Mononuclear cell (primary cell): Measurements from ENCODE around the gene TMEM213. TPM values are rescaled to one million over a fixed set of nuclear protein-coding genes. Genes with fewer than 3 reads are reported as not detected.

Experiments used
- H3K27me3 ChIP-seq: 2 replicates; pipeline ENCODE4 v1.6.0; 2011; ENCODE audit warnings: low read length, control low read depth; ENCODE audit not compliant: insufficient read depth
- H3K4me1 ChIP-seq: 2 replicates; pipeline ENCODE4 v1.5.1; 2011; ENCODE audit warnings: mild to moderate bottlenecking, low read length, control low read depth; ENCODE audit not compliant: insufficient read depth
- H3K4me3 ChIP-seq: 2 replicates; pipeline ENCODE4 v1.5.1; 2011; ENCODE audit warnings: mild to moderate bottlenecking, low read length, moderate library complexity
- H3K9me3 ChIP-seq: 2 replicates; pipeline ENCODE4 v1.5.1; 2011; ENCODE audit warnings: low read depth, mild to moderate bottlenecking, control low read depth, low read length
- total RNA-seq: library from RNA; depleted of rRNA; stranded (reverse); fragments of >200 nt; gene quantifications from one replicate; pipeline ENCODE4 v1.2.3, GENCODE V29; 2012

Gene TMEM213, protein sequence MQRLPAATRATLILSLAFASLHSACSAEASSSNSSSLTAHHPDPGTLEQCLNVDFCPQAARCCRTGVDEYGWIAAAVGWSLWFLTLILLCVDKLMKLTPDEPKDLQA
- total RNA-seq = not detected

DNA sequence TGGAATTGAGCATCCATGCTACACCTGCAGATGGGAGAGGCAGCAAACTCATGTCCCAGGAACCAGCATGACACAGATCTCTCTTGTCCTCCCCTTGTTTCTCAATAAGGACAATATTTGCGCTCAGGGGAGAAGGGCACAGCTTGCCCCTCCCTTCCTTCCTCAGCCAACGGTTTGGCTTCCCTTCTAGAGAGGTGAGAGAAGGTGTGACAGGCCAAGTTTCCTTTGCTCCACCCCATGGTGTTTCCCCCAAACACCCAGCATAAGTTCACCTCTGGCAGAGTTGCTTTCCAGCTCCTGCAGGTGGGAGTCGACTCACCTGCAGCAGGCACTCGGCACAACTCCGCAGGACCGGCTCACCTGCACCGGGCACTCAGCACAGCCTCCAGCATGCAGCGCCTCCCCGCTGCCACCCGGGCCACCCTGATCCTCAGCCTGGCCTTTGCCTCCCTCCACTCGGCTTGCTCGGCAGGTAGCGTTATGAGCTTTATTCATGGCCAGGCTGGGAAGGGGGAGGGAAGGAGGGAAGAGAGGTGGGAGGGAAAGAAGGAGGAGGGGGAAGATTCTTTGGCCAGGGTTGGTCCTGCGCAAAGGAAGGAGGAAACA, at the start of gene TMEM213, which contains the start of gene ATP6V0A4:
Gene TMEM213, plus strand, starts transcription at position 280 of the 606 bp plus-strand sequence. Its CDS starts 111 bp downstream, at position 391.
Gene ATP6V0A4, minus strand, starts transcription at position 482 of the 606 bp plus-strand sequence. CDS start 26,949 bp downstream, outside the sequence.
- Histone ChIP-seq H3K9me3 (no peaks in the 10 kb centered on the region), H3K4me1 (no peaks in the 10 kb centered on the region), H3K4me3 (no peak within 1 kb of the TSS), H3K27me3 (no peaks in the 10 kb centered on the region)

DNA sequence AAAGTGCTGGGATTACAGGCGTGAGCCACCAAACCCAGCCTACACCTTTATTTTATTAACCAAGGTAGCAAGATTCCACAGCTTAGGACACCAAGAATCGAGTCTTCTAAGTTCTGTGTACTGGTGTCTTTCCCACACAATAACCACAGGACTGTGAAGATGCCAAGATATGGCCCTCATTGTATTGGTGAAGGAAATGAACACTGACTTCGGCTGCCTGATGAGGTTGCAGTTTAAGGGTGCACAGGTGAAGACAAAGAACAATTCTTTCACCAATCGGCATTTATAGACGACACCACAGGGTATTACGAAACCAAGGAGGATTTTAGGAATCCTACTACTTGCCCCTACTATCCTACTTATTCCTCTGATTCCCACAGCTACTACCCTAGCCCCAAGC, 49.1 kb upstream of the TMEM213 start:
- Histone ChIP-seq H3K27me3 (no peaks in the 10 kb centered on the region), H3K4me1 (peaks cover 7% of the 10 kb centered on the region), H3K4me3 (no peak overlapping the region), H3K9me3 (no peaks in the 10 kb centered on the region)

DNA sequence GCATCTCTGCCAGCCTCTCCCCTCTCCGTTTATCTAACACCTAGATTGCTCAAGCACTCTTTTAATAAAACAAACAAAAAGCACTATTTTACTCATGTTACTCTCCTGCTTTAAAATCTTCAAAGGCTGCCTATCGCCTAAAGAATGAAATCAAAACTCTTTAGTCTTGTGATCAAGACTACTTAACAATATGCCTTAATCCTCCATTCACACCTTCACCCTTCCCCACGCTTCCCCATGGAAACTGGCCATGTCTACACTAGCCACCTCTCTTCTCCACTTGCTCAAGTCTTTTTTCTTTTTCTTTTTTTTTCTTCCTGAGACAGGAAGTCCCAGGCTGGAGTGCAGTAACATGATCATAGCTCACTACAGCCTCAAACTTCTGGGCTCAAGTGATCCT, 47.8 kb upstream of the TMEM213 start:
- no peaks in the 10 kb centered on the region for H3K27me3 ChIP-seq
- H3K9me3 ChIP-seq = no peaks in the 10 kb centered on the region
- H3K4me1 ChIP-seq = peaks cover 10% of the 10 kb centered on the region
- H3K4me3 ChIP-seq = no peak overlapping the region

DNA sequence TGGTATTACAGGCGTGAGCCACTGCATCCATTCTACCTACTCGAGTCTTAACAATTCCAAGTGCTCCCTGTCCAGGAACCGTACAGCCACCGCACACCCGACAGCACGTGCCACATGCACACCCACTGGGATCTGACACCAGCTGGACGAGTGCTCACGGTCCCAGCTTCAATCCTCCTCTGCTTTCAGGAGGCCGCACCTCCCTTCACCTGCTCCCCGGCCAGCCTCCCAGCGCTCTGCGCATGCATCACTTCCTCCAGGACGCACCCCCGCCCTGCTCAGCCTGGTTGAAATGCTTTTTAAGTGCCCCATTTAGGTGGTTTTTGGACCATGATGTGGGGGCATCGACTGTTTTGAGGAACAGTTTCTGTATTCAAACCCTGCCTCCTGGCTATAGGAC, 47.3 kb upstream of the TMEM213 start:
- no peaks in the 10 kb centered on the region for H3K9me3 ChIP-seq
- H3K4me3 ChIP-seq = no peak overlapping the region
- peaks cover 10% of the 10 kb centered on the region for H3K4me1 ChIP-seq
- H3K27me3 ChIP-seq = no peaks in the 10 kb centered on the region

DNA sequence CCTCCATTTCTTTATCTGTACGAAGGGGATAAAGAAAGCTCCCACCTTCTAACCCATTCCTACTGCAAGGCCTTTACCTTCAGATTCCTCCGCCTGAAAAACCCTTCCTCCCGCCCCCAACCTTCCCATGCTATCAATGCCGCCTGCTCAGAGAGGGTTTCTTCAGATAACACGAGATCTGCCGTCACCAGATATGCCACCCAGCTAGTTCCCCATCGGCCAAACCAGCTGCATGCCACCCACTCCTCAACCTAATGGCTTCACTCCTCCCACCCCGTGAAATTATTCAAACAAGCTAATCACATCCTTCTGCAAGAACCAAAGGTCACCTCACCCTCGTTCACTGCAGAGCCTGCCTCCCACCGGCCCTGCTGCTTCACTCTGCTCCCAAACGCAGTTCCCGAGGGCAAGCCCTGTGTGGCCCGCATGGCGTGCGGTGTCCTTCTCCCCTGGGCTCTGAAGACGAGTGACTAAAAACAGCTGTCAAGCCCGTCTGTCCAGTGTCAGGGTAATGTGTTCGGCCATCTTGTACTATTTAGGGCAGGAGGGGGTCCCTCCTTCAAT, 46.8 kb upstream of the TMEM213 start:
- Histone ChIP-seq H3K4me1 (peaks cover 10% of the 10 kb centered on the region), H3K9me3 (no peaks in the 10 kb centered on the region), H3K4me3 (no peak overlapping the region), H3K27me3 (no peaks in the 10 kb centered on the region)

DNA sequence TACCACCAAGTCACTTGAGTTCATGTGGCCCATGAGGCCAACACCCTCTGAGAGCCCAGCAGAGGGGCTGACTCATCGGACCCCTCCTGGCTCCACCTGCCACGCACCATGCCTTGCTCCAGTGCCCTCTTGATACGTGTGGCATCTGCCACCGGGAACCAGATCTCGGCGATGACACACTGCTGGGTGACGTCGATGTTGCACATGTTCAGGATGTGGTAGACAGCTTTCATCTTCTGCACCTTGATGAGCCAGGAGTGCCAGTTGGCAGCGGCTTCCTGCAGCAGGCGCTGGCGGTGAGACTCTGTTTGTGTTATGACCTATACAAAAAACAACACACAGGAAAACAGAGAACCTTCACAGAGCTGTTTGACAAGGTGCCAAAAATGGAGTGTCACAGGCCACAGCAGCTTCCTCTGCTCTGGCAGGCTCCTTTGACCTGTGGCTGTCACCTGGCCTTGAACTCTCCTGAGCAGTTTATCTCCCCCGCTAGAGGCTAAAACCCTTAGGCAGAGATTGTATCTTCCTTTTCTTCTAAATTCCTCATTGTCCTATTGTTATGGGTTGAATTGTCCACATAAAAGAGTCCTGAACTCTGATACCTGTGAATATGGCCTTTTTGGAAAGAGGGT, 45.2 kb upstream of the TMEM213 start:
- Histone ChIP-seq H3K27me3 (no peaks in the 10 kb centered on the region), H3K4me1 (peaks cover 10% of the 10 kb centered on the region), H3K9me3 (no peaks in the 10 kb centered on the region), H3K4me3 (no peak overlapping the region)

DNA sequence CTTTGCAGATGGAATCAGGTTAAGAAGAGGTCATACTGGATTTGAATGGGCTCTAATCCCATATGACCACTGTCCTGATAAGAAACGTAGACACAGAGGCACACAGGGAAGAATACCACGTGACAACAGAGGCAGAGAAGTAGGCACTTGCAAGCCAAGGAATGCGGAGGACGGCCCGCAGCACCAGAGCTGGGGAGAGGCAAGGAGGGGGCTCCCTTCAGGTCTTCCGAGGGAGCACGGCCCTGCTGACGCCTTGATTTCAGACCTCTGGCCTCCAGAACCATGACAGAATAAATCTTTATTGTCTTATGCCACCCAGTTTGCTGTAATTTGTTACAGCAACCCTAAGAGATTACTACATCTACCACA, 44.7 kb upstream of the TMEM213 start:
- no peaks in the 10 kb centered on the region for H3K9me3 ChIP-seq
- H3K4me1 ChIP-seq = peaks cover 10% of the 10 kb centered on the region
- H3K27me3 ChIP-seq = no peaks in the 10 kb centered on the region
- H3K4me3 ChIP-seq = no peak overlapping the region

DNA sequence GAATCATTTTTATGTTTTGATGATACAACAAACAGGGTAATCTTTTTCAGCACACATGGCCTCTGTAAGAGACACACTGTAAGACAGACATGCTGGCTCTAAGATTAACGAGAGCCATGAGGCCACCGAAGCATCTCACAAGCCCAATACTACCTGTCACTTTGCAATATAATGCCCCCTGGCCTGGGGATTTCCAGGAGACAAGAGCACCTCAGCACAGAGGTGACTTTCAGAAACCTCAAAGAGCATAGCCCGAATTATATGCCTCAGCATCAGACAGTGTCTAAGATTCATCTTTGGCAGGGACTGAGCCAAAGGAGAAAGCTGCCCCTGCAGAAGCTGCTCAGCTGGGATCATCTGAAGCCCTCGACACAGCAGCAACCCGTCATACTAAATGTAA, 44.2 kb upstream of the TMEM213 start:
- peaks cover 10% of the 10 kb centered on the region for H3K4me1 ChIP-seq
- H3K27me3 ChIP-seq = no peaks in the 10 kb centered on the region
- no peaks in the 10 kb centered on the region for H3K9me3 ChIP-seq
- H3K4me3 ChIP-seq = no peak overlapping the region

DNA sequence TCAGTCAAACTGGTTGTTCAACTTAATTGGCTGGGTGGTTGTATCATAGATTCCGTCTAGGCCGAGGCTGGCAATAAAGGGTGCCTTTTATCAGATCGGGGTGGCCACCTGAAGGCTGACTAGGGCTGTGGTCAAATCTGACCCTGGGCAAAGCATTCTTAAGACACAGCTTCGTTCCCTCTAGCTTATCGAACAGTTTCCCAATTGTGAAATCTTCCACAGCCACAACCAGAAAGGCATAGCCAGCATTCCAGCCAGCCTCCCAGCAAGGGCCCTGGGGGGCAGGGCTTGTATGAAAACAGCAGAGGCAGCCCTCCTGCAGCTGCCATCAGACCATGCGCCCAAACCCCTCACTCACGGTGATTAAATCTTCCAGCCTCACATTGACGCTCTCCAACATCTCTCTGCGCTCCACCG, 42.5 kb upstream of the TMEM213 start:
- Histone ChIP-seq H3K9me3 (no peaks in the 10 kb centered on the region), H3K4me3 (no peak overlapping the region), H3K4me1 (peaks cover 10% of the 10 kb centered on the region)

DNA sequence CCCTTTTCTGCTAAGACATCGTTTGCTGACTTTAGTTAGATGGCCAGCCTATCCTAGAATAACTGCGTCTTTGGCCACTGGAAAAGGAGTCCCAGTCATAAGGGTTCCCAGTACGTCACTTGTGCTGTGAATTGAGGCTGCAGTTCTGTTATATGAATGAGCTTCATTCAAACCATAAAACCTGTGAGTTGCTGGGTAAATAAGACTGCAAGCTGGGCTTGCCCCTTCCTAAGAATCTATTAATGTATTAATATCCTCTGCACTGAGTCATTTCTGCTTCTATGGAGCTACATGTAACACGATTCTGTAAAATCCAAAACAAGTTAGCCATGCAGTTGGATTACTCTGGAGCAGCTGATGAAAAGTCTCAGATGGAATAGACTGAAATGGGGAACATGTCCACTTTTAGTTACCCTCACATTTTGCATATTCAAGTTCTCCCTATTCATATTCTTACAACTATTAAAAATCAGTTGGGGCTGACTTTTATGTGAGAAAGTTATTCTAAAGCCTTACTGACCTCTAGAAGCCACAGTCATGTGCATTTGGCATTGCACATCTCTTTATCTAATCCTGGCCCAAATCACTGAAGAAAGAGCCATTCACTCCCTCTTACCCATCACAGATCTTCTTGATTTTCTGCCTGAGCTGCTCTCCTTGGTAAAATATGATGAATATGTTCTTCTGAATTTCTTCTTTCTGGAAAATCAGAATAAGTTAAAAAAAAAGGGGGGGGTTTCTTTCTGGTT, 41.8 kb upstream of the TMEM213 start:
- Histone ChIP-seq H3K4me1 (peaks cover 10% of the 10 kb centered on the region), H3K27me3 (no peaks in the 10 kb centered on the region), H3K4me3 (no peak overlapping the region), H3K9me3 (no peaks in the 10 kb centered on the region)

More for the DNA sequence above, 42.5 kb upstream of the TMEM213 start:
- H3K27me3 ChIP-seq = no peaks in the 10 kb centered on the region

DNA sequence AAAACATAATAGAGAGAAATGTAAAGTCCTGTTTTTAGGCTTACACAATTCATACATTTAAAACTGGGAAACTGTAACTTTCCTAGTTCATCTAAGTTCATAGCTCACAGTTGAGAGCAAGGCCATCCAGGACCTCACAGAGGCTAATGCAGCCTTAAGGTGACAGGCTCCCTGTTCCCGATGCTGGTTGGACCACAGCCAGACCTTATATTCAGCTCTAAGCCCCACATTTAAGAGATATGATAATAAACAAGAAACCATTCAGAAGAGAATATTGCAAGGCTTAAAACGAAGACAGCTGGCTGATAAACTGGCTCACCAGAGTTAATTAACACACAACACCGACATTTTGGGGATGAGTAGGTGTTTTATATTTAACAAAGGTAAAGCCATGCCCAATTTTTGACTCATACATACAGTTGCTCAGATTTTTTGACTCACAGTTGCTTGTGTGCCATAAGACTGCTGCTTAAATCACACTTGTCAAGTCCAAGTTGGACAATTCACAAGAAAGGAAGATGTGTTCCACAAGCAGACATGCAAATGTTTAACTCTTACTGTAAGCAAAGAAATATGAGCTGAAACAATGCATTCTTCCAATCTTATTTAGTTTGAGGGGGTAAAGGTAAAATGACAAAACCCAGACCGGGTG, 41.1 kb upstream of the TMEM213 start:
- H3K4me1 ChIP-seq = peaks cover 10% of the 10 kb centered on the region
- H3K27me3 ChIP-seq = no peaks in the 10 kb centered on the region
- no peaks in the 10 kb centered on the region for H3K9me3 ChIP-seq
- H3K4me3 ChIP-seq = no peak overlapping the region

DNA sequence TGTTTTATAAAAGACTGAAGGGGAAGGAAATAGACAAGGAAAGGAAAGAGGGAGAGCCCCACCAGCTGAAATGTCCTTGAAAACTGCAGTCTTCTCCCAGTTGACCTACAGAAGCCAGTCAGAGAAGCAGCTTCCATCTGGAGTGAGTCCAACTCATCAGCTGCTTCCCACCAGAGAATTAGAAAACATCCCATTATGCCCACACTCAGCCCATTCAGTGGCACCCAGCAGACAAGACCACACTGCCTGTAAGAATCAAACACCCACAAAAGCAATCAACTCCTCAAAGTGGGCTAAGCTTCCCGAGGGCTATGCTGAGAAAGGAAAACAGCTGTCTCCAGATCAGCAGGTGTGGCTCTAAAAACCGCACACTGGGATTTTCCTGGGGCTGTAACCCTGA, 29.6 kb upstream of the TMEM213 start:
- H3K4me3 ChIP-seq = no peak overlapping the region
- H3K4me1 ChIP-seq = no peaks in the 10 kb centered on the region
- H3K27me3 ChIP-seq = no peaks in the 10 kb centered on the region
- no peaks in the 10 kb centered on the region for H3K9me3 ChIP-seq

DNA sequence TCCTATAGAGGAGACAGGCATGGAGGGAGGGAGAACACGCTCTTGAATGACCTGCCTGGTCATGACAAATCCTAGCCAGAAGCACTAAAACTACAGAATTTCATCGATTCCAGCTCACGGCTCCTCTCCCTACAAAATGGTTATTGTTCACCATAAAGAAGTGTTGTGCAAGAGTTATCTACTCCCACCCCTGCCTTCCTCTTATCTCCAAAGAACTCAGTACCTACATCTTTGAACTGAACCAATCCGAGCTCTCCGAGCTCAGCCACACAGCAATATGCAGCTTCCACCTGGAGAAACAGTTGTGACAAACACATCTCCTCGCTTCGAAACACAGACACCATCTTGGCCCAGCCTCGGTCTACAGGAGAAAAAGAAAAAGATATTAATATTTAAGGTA, 26.9 kb upstream of the TMEM213 start:
- Histone ChIP-seq H3K4me1 (no peaks in the 10 kb centered on the region), H3K4me3 (no peak overlapping the region), H3K27me3 (no peaks in the 10 kb centered on the region), H3K9me3 (no peaks in the 10 kb centered on the region)

DNA sequence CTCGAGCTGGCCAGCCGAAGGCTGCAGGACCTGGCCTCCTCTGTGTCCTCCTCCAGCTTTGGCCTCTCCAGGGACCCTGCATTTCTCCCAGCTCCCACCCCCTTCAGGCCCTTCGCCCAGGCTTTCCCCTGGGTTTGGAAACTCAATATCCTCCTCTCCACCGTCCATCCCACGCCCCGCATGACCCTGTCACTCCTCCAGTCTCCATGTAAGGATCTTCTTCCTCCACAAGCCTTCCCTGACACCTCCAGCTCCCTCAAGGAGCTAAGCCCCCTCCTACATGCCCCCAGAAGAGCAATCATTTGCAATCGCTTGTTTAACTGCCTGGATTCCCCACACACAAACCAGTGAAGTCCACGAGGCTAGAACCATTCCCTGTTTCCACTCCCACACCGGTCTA, 24.6 kb upstream of the TMEM213 start:
- Histone ChIP-seq H3K27me3 (no peaks in the 10 kb centered on the region), H3K4me3 (no peak overlapping the region), H3K9me3 (no peaks in the 10 kb centered on the region)

DNA sequence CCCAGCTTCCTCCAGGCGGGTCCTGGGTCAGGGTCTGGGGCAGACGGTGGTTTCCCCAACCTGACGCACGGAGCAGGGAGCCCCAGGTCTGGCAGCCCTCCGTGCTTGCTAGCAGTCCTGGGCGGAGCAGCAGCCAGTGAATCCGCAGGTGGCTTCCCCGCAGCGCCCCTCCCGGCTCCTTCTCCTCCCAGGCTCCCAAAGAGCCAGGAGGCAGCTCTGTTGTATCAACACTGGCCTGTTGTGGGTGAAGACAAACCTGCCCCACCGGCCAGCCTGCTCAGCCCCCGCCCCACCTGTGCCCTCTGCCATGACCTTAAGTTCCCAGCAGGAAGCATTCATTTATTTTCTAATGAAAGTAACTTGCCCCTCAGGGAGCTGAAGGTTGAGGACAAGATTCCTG, 24.0 kb upstream of the TMEM213 start:
- Histone ChIP-seq H3K9me3 (no peaks in the 10 kb centered on the region), H3K4me1 (no peaks in the 10 kb centered on the region), H3K4me3 (no peak overlapping the region), H3K27me3 (no peaks in the 10 kb centered on the region)

More for the DNA sequence above, 24.6 kb upstream of the TMEM213 start:
- no peaks in the 10 kb centered on the region for H3K4me1 ChIP-seq
